ENCODE data around the gene TBC1D14. TPM values are rescaled to one million over a fixed set of nuclear protein-coding genes. Genes with fewer than 3 reads are reported as not detected.

Gene TBC1D14
- total RNA-seq, 1 donor from 2014 or later = 39.6 TPM

DNA sequence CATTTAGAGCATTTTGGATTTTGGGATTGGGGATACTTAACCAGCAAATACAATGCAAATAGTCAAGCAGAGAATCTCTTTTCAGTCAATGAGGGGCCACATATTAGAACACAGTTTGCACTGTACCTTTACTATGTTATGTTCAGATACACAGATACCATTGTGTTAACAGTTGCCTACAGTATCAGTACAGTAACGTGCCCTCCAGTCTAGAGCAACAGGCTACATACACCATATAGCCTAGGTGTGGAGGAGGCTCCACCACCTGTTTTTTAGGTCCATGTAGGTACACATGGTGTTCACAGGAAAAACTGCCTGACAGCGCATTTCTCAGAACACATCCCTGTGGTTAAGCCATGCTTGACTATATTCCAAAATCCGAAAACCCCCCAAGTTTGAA lies 149.2 kb downstream of the TBC1D14 start:
- intact Hi-C loops (cut with micrococcal nuclease) = no loop called here

DNA sequence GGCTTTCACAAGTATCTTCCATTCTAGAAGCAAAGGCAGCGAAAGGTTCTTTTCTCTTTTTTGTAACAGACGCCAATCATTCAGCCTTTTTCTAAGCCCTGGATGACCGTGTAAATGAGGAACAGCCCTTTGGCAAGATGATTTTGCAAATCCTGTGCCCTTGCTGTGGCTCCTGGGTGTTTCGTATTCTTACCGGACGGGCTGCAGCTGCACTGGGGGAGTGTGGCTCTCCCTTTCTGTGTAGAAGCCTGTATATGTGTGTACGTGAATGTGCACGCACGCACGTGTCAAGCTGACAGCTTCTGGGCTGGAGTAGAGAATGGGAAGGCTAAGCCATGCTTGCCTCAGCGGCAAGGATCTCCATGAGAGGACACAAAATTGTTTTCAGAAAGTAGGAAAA lies 150.0 kb downstream of the TBC1D14 start:
- intact Hi-C loops (cut with micrococcal nuclease) = no loop called here

DNA sequence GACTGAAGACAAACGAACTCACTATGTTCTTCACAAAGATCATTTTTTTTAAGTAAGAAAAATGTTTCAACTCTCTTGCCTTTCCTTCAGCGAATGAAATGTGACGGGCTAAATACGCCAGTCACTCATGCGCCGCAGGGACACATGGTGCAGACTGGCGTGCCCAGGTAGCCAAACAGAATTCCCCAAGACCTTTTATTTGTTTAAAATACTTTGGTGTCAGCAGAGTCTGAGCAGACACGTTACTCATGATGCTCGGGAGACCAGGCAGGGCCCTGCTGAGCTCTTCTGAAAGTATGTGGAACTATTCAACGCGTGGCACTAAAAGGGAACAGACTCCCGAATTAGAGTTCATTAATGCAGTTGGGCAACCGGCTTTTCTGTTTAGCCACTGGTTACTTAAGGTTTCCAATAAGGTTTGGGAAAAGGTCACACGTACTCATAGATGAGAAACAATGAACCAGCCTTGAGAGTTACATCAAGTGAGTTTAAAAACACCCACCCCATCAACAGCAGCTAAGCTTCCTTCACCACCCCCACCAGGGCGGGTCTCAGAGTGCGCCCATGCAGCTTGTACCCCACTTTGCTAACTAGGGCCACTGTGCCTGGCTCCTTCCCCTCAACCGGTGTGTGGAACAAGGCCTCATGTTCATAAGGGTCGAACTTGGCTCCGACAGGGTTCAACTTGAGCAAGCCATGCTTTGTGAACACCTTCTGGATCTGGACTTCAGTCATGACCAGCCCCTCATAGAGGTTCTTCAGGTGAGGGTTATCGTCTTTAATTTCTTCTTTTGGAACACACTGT lies 150.9 kb downstream of the TBC1D14 start:
- intact Hi-C loops (cut with micrococcal nuclease) = no loop called here

DNA sequence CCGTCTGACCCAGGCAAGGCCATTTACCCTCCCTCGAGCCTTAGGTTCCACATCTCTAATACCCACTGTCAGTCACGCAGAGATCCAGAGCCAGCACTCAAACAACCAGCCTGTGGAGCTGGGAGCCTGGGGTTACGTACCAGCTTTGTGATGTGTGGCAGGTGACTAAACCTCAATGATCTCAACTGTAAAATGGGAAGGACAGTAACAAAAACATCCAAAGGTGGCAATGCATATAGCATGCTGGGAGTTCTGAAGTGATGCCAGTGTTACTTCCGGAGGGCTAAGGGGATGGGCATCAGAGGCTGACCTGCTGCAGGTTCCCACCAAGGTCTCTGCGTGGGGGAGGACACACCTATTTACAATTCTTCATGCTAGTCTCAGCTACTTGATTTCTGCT lies 152.2 kb downstream of the TBC1D14 start:
- intact Hi-C loops (cut with micrococcal nuclease) = no loop called here

DNA sequence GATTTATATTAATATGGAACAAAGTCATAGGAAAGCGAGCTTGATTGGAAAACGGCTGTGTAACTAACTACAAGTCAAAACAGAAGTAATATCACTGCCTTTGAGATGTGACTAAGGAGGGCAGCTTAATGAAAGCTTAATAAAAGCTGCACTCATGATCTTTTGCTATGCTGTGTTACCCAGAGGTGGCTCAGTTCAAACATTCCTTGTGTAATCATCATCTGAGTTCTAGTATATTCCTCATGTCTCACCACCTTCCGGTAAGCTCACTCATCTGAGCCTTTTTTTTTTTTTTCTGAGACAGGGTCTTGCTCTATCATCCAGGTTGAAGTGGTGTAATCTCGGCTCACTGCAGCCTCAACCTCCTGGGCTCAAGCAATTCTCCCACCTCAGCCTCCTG lies 153.2 kb downstream of the TBC1D14 start:
- intact Hi-C loops (cut with micrococcal nuclease) = no loop called here

DNA sequence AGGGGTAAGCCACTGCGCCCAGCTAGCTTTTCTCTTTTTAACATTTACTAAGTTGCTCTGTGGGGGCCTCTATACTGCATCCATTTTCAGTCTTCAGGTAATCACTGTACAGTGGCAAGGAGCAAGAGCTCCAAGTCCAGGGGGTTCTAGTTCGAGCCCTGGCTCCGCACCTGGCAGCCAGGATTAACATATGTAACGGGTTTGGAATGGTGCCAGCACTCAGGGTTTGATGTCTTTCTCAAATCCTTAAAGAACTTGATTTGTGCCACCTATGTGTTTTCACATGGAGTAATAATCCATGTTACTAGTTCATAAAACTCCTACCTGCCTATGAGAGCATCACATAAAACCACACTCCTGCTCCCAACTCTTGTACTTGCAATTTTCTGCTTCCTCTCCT lies 153.7 kb downstream of the TBC1D14 start:
- intact Hi-C loops (cut with micrococcal nuclease) = no loop called here

DNA sequence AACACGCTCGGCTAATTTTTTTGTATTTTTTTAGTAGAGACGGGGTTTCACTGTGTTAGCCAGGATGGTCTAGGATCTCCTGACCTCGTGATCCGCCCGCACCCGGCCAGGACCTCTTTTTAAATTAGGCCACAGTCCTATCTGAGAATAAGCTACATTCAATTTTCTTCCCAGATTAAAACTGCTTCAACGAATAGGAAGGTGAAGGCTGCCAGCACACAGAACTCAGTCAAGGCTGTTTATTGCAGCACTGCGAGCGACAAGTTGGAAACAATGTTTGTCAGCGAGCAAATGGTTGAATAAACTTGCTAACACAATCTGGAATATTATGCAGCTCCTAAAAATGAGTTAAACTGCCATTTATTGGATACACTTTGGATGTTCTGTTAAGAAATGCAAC lies 156.4 kb downstream of the TBC1D14 start:
- intact Hi-C loops (cut with micrococcal nuclease) = no loop called here

DNA sequence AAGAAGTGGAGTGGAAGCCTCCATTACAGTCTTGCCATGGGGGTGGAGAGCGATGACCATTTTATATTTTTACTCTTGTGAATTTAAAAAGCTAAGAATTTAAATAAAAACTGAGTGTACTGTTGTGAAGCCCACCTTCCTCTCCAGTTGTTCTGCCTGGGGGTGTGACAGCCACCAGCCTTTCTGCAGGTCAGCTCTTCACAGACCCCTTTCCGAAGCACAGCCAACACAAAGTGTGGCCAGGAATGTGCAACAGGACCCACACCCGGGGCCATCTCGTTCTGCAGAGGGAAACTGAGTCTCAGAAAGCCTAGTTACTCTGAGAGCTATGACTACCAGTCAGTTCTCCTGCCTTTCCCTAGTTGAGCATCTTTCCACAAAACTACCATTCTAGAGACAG lies 156.9 kb downstream of the TBC1D14 start:
- intact Hi-C loops (cut with micrococcal nuclease) = no loop called here

DNA sequence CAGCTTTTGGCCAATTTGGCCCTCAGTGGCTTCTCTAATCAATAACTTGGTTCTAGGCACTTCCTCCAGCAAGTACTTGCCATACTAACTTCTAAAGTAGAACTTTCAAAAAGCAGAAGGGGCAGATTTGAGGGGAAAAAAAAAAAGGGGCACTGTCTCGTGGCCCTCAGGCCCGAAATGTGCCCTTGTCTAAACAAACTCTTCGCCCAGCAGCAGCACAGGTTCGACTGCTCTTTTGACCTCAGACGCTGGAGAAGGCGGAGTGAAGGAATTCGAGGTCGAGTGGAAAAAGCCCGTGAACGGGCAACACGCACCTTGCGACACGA lies 157.5 kb downstream of the TBC1D14 start:
- intact Hi-C loops (cut with micrococcal nuclease) = no loop called here

DNA sequence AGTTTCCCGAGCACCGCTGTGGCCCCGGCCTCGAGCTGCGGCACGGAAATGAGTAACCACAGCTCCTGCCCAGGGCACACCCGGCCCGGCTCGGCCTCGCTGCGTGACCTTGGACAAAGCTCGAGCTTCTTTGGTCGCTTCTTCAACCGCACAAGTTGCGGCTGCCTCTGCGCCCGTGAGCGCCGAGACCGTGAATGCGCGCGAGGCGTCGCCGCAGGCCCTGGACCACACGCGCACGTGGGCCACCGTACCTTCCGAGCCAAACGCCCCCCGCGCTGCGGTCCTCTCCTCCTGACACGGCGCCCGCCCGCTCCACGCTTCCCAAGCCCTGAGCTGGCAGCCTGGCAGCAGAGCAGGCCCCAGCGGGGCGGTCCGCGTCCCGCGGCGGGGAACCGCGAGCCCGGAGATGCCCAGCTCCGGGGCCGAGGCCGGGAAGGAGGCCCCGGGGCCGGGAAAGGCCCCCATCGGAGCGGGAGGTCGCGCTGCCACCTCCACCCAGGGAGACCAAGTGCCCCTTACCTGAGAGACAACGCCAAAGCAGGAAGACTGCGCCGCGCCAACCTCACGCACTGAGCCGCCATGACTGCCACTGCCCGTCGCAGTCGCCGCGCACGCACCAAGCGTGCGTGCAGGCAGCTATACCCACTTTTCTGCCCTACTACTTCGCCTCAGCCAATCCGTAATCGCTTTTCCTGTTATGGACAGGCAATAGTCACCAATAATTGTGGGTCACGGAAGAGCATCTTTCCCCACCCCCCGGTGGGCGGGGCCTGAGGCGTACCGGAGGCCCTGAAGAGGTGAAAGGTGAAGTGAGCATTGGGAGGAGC lies 158.0 kb downstream of the TBC1D14 start, which contains the start of gene GRPEL1:
TSS of gene GRPEL1 (minus strand) at position 613 of the 827 bp plus-strand sequence. CDS start at position 581, 32 bp downstream.
- intact Hi-C loops (cut with micrococcal nuclease) = loop anchor here (1.0 to 2.0 kb wide), 10 partner anchors 24 to 798 kb away; partner anchors contain the start of genes BLOC1S4, KIAA0232, MRFAP1 and MRFAP1L1

DNA sequence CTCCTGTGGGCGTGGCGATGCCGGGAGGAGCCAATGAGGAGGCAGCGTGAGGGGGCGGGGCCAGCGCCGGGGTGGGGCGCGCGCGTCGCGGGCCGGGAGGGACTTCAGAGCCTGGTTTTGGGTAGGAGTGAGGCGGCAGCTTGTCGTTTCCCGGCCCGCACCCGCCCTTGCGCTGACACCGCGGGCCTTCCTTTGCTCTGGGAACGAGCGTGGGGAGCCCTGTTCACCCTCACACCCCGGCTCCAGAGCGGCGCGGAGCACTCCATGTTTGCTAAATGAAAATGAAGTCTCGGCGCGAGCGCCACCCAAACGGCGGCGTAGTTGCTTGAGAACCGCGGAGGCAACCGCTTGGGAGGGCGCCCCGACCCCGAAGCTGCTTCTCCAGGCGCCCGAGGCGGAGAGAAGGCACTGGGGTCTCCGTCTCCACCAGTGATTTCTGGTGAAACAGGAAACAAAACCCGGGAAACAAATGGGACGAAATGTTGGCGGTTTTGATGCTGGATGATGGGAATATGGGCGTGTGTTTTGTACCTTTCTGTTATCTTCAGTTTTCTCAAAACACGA lies 158.7 kb downstream of the TBC1D14 start:
- intact Hi-C loops (cut with micrococcal nuclease) = loop anchor here (1.0 to 2.0 kb wide), 10 partner anchors 25 to 799 kb away; partner anchors contain the start of genes BLOC1S4, KIAA0232, MRFAP1 and MRFAP1L1

DNA sequence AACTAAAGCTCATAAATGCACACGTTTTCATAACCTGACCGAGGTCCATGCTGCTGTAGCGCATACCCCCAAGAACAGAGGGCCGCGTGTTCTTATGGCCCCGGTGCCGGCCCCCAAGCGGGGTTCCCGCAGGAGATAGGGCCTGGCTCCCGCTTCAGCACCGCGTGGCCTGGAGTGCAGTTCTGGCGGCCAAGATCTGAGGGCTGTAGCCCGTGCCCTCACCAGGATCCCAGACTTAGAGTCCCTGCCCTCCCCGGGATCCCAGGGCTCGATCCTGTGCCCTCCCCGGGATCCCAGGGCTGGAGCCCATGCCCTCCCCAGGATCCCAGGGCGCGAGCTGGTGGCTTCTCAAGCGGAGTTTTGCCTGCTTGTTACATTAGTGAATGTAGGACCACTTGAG lies 159.3 kb downstream of the TBC1D14 start:
- intact Hi-C loops (cut with micrococcal nuclease) = loop anchor here (1.0 to 2.0 kb wide), 10 partner anchors 26 to 800 kb away; partner anchors contain the start of genes BLOC1S4, KIAA0232, MRFAP1 and MRFAP1L1

DNA sequence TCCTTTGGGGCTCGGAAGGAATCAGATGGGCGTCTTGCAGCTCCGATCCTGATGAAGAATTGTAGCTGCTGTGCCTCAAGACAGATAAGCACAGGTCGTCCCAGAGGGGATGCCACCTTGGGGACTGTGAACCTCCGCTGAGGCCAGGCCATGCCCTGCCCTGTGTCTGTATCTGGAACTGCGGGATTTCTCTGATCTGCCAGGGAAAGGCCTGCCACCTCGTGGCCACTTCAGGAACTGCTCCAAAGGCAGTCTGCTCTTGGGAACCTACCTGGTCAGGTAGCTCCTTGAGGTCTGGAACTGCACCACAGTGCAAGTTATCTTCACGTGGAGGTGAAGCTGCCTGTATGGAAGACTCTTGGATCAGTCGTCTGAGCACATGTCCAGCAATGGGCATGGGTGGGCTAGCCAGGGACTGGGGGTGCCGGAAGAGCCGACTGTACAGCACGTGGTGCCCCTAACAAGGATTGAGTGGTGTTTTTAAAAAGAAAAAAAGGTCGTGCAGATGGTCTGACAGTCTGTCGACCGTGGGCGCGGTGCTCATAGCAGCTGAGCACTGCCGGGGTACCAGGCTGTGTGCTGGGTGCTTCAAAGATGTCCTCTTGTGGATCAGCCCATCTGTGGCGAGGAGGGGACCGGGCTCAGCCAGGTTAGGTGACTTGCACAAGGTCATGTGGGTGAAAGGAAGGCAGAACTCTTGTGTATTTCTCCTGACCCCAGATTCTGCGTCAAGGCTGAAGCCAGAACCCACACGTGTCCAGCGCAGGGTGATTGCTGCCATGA lies 161.3 kb downstream of the TBC1D14 start:
- intact Hi-C loops (cut with micrococcal nuclease) = loop anchor here (1.0 kb wide), 2 partner anchors 97 to 351 kb away; no protein-coding TSS in a partner anchor

DNA sequence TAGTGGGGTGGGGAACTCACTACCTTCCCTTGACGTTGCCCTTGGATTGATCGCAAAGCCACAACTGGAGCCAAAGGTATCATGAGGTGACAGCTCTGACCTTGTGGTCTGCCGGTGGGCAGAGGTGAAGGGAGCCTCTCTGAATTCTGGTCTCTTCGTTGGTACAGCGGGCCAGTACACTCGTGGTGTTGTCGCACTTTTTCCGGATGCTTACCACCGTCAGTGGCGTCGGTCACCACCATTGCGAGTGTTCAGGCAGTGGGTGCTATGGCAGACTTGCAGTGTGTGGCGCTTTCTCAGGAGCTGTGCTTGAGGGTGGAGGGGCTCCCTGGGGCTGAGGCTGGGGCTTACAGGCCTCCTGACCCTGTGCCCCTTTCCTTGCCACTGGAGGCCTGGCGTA lies 163.4 kb downstream of the TBC1D14 start:
- intact Hi-C loops (cut with micrococcal nuclease) = no loop called here

DNA sequence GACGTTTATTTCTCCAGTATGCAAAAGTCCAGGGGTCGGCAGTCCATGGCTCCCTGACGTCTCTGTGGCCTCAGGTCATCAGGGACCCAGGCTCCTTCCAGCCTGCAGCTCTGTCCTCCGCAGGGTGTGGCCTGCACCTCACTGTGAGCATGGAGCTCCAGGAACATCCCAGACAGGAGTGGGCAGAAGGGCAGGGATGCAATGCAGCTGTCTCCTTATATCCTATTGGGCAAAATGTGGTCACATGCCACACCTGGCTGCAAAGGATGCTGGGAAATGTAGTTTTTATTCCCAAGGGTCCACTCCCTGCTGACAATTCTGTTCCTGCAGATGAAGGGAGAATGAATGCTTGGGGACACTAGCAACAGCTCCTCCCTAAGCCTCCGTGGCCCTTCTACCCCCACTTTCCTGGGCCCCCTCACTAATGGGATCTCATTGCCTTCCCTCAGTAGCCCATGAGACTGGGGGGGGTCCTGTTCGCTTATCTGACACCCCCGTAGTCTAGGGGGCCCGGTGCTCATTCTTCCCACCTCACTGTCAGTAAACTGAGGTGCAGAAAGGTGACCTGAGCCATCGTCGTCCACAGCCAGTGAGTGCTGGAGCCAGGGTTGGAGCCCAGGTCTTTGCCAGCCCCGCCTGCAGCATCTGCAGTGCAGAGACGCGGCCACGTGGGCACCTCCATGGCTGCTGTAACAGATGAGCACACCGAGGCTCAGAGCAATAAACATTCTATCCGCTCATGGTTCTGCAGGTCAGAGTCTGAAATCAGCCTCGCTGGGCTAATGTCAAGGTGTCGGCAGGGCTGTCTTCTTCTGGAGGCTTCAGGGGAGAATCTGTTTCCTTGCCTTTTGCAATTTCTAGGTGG lies 164.1 kb downstream of the TBC1D14 start:
- intact Hi-C loops (cut with micrococcal nuclease) = no loop called here

DNA sequence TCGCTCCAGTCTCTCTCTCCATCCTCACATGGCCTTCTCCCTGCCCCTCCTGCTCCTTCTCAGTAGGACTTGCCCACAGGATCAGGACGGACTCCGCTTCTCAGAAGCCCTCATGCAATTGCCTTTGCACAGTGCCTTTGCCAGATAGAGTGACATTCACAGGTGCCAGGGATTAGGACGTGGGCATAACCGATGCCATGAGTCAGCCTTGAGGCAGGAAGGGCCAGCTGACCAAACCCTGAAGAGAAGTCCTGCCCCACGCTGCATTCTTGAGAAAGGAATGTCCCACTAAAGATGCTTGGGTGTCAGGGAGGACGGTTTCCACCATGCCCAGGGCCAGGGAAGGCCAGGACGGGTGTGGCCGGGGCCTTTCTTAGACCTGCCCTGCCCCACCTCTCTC lies 164.8 kb downstream of the TBC1D14 start:
- intact Hi-C loops (cut with micrococcal nuclease) = no loop called here

DNA sequence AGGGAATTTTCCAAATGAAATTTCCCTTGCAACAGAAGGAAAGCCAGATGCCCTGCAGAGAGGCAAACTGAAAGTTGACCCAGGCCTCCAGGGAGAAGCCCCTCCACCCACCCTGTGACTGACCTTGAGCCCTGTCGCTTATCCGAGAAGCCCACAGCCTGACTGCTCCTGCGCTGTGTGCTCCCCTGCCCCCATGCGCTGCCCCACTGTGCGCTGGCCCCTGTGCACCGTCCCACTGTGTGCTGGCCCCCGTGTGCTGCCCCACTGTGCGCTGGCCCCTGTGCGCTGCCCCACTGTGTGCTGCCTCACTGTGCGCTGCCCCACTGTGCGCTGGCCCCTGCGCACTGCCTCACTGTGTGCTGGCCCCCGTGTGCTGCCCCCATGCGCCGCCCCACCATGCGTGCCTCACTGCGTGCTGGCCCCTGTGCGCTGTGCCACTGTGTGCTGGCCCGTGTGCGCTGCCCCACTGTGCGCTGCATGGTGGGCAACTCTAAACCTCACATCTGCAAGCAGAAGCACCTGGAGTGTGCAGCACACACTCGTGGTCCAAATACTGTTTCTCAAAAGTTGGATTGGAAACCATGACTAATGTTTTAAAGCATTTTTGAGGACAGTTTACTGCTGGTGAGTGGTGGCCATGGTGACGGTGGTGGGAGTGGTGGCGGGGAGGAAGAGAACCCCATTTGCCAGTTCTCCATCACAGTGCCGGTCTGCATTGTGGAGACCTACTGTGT lies 166.5 kb downstream of the TBC1D14 start:
- intact Hi-C loops (cut with micrococcal nuclease) = no loop called here

DNA sequence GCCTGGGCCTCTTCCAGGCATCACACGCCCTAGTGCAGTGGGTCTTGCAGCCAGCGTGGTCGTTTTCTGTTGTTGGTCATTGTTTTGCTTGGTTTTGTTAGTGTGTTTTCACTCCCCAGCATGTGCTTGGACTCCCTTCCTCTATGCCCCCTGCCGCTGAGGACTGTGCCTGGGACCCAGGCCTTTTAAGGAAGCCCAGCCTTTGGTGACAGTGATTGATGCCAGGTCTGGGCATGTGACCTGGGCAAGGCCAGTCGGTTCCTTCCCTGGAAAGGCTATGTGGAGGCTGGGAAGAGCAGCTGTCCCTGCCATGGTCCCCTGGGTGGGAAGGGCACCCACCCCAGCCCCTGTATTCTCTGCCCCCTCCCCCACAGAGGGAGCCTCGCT lies 167.1 kb downstream of the TBC1D14 start:
- intact Hi-C loops (cut with micrococcal nuclease) = no loop called here

DNA sequence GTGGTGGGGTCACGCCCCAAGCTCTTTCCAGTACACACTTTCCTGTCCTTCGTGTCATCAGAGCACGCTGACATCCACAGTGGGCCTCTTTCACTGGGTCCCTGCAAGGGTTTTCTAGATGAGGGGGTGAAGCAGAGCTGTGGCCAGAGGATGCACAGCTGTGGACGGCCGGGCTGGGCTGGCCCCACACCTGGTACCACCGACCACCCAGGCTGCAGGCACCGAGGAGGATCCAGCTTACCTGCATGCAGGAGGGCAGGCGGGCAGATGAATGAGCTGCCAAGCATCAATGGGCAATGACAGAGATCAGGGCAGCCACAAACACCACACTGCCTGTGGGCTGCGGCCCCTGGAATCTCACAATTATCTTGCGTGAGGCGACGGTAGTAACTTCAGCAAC lies 167.7 kb downstream of the TBC1D14 start:
- intact Hi-C loops (cut with micrococcal nuclease) = no loop called here
